PC-3 (cell line): ENCODE measurements around the gene EGFLAM.

ENCODE experiments used
- CTCF ChIP-seq: fragments of 300-600 bp; sonication (generic); conservative IDR thresholded peaks from 2 replicates; pipeline ENCODE4 v1.5.1; 2017; ENCODE audit warnings: antibody characterized with exemption, low read depth, mild to moderate bottlenecking, low read length
- EZH2phosphoT487 ChIP-seq: fragments of 300-600 bp; sonication (generic); IDR thresholded peaks from 2 replicates; pipeline ENCODE4 v1.6.1; 2018; ENCODE audit warnings: mild to moderate bottlenecking, antibody characterized with exemption, low read length, borderline replicate concordance

GRCh38 chr5:38426986-38427950, 168.9 kb downstream of the EGFLAM start:
- TF ChIP-seq CTCF, result no peak
- no peak for TF ChIP-seq EZH2phosphoT487
